ENCODE results near the gene ZBTB42. TPM values are rescaled to one million over a fixed set of nuclear protein-coding genes. Genes with fewer than 3 reads are reported as not detected.

The ZBTB42 gene
- total RNA-seq, 4 donors from 2014 or later = 5.9 to 24.3 (median 11.7) TPM

DNA sequence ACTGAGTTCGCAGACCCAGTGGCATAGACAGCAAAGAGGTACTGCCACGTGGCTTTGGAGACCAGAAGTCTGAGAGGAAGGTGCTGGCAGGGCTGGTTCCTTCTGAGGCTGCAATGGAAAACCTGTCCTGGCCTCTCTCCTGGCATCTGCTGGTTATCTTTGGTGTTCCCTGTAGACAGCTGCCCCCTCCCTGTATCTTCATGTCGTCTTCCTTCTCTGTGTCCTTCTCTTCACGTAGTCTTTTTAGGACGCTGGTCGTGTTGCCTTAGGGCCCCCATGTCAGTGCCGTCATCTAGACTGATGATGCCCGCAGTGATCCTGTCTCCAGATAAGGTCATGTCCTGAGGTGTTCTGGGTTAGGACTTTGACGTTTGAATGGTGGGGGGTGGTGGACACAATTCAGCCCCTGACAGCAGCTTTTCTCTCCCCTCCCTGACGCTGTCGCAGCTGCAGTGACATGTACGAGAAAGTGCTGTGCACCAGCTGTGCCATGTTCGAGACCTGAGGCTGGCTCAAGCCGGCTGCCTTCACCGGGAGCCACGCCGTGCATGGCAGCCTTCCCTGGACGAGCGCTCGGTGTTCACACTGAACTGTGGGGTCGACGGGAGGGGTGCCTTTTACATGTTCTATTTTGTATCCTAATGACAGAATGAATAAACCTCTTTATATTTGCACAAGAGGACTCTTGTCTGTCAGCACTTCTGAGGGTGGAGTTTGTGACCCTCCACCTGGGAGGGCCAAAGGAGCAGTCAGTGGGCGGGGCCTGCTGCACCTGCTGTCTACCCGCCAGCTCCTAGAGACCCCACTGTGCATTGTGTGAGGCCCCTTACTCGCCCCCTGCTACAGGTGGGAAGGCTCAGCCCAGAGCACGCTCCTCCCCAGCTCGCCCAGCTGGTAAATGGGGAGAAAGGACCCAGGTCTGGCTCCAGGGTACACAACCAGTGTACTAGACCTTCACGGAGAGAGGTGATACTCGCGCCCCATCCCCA is 41.6 kb upstream of the ZBTB42 start:
- H3K9me3 ChIP-seq = no peaks in the 10 kb centered on the region
- no peak for DNase-seq
- in situ Hi-C loops (cut with MboI; ENCODE audit: low pct_ligation_motif_present in 1 of 4, low pct_unique_long_range_greater_than_20kb in 1 of 4, low sequenced_read_pairs in 3 of 4) = no loop called here
- H3K36me3 ChIP-seq = peaks cover 0 to 8% (median 4%) of the 10 kb centered on the region in 4 donors
- intact Hi-C loops (cut with DNase I; ENCODE audit: low total_unique reads) = no loop called here
- H3K27me3 ChIP-seq = no peaks in the 10 kb centered on the region
- H3K27ac ChIP-seq = no peak overlapping the region
- TF ChIP-seq POLR2AphosphoS5 (IDR thresholded peaks at IDR 0.05) = no peak
- no peak for TF ChIP-seq POLR2A (IDR thresholded peaks at IDR 0.05)
- no peak for TF ChIP-seq EP300 (IDR thresholded peaks at IDR 0.05; ENCODE audit: low read depth)
- no peak for TF ChIP-seq CTCF (IDR thresholded peaks at IDR 0.05)
- H3K4me3 ChIP-seq = no peak overlapping the region
- H3K4me1 ChIP-seq = peaks cover 4 to 9% (median 5%) of the 10 kb centered on the region in 4 donors
- WGBS, 2 donors (ENCODE audit: low coverage in 1 of 2) = 89 to 95% methylated on average over 9 to 30 of the region's 30 CpGs

DNA sequence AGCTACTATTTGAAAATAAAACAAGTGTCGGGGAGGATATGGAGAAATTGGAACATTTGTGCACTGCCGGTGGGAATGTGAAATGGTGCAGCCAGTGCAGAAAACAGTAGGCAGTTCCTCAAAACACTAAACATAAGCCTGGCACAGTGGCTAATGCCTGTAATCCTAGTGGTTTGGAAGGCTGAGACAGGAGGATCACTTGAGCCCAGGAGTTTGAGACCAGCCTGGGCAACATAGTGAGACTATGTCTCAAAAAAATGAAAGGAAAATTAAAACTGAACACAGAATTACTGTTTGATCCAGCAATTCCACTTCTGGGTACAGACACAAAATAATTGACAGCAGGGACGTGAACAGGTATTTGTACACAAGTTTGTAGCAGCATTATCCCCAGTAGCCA is 35.4 kb upstream of the ZBTB42 start:
- no peaks in the 10 kb centered on the region for H3K9me3 ChIP-seq
- intact Hi-C loops (cut with DNase I; ENCODE audit: low total_unique reads) = loop anchor here (5.0 kb wide), 1 partner anchor 62 kb away; no protein-coding TSS in a partner anchor
- peaks cover 0 to 10% (median 7%) of the 10 kb centered on the region in 4 donors for H3K4me1 ChIP-seq
- in situ Hi-C loops (cut with MboI; ENCODE audit: low pct_ligation_motif_present in 1 of 4, low pct_unique_long_range_greater_than_20kb in 1 of 4, low sequenced_read_pairs in 3 of 4) = loop anchor here (5.0 to 10.0 kb wide), 2 partner anchors 57 to 59 kb away; no protein-coding TSS in a partner anchor
- H3K27me3 ChIP-seq = no peaks in the 10 kb centered on the region
- H3K4me3 ChIP-seq = no peak overlapping the region
- no peak for TF ChIP-seq CTCF (IDR thresholded peaks at IDR 0.05)
- TF ChIP-seq POLR2AphosphoS5 (IDR thresholded peaks at IDR 0.05) = no peak
- TF ChIP-seq EP300 (IDR thresholded peaks at IDR 0.05; ENCODE audit: low read depth) = no peak
- no peak for TF ChIP-seq POLR2A (IDR thresholded peaks at IDR 0.05)
- no peak overlapping the region for H3K27ac ChIP-seq
- H3K36me3 ChIP-seq = no peaks in the 10 kb centered on the region
- WGBS, 2 donors (ENCODE audit: low coverage in 1 of 2) = 91 to 93% methylated on average over 3 of the region's 3 CpGs
- DNase-seq = no peak

DNA sequence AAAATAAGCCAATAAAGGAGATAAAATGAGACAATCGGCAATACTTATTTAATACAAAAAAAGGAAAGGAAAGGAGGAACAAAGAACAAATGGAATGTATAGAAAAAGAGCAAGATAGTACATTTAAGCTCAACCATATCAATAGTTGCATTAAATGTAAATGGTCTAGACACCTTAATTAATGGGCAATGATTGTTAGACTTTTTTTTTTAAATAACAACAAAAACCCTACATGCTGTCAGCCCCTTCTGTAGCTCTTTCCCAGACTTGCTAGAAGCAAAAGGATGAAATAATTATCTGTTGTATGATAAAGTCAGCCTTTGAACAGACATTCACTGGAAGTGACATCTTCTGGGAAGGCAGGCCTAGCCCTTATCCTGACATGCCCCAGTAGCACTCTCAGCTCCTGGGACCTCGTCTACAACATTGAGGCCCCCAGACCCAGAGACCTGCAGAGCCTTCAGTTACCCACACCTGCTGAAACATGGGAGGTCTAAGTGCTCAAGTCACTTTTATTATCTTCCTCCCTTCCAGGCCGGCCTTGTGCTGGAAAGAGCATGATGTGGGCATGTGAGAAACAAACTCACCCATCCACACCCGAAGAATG is 34.5 kb upstream of the ZBTB42 start:
- intact Hi-C loops (cut with DNase I; ENCODE audit: low total_unique reads) = loop anchor here (5.0 kb wide), 1 partner anchor 61 kb away; no protein-coding TSS in a partner anchor
- H3K9me3 ChIP-seq = no peaks in the 10 kb centered on the region
- no peak for DNase-seq
- TF ChIP-seq EP300 (IDR thresholded peaks at IDR 0.05; ENCODE audit: low read depth) (no peak), POLR2A (IDR thresholded peaks at IDR 0.05) (no peak), POLR2AphosphoS5 (IDR thresholded peaks at IDR 0.05) (no peak), CTCF (IDR thresholded peaks at IDR 0.05) (no peak)
- in situ Hi-C loops (cut with MboI; ENCODE audit: low pct_ligation_motif_present in 1 of 4, low pct_unique_long_range_greater_than_20kb in 1 of 4, low sequenced_read_pairs in 3 of 4) = loop anchor here (5.0 to 10.0 kb wide), 2 partner anchors 56 to 58 kb away; no protein-coding TSS in a partner anchor
- H3K36me3 ChIP-seq = no peaks in the 10 kb centered on the region
- no peak overlapping the region for H3K4me3 ChIP-seq
- H3K4me1 ChIP-seq = peaks cover 0 to 10% (median 7%) of the 10 kb centered on the region in 4 donors
- H3K27me3 ChIP-seq = no peaks in the 10 kb centered on the region
- H3K27ac ChIP-seq = no peak overlapping the region
- WGBS, 2 donors (ENCODE audit: low coverage in 1 of 2) = 92 to 100% methylated on average over 2 to 4 of the region's 4 CpGs

Measured in transverse colon (tissue), 4 donors.